ENCODE measurements around the gene LAMA2. TPM values are rescaled to one million over a fixed set of nuclear protein-coding genes. Genes with fewer than 3 reads are reported as not detected.

Gene LAMA2
- total and polyA plus RNA-seq, 7 experiments from 2014 or later: 0.02 to 0.59 (median 0.35) TPM; not detected in 4

DNA sequence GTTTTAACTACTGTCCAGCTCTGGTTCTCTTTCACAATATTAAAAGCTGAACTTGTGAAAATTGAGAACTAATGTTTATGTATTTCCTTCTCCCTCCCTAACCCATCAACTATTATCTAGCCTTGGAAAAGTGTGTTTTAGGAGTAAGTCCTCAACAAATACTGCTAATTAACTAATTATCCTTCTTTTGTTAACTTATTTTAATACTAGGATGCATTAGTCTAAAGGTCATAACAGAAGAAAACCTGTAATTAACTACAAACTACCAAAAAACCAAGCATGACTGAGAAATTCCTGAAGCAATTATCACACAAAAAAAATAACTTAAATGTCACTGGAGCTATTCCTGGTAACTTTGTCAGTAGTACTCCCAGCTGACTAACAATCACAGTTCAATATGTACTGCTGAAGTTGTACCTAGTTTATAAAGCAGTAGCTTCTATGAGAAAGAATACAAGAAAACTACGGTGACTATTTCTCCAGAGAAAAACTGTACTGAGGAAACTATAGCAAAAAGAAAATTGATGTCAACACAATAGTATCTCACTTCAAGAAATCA, 301.9 kb downstream of the LAMA2 start:
- H3K4me1 Mint-ChIP-seq: no peaks in the 10 kb centered on the region
- H3K4me3 Mint-ChIP-seq: no peak overlapping the region
- ATAC-seq: no peak
- no peaks in the 10 kb centered on the region for H3K36me3 Mint-ChIP-seq
- CTCF ChIA-PET: no interaction called here
- Histone ChIP-seq H3K27me3 (ENCODE audit: control insufficient read depth in 2 of 2, insufficient read depth in 2 of 2, low read length in 2 of 2) (no peaks in the 10 kb centered on the region), H3K4me3 (ENCODE audit: low read length) (no peak overlapping the region), H3K27ac (ENCODE audit: low read depth, low read length) (no peak overlapping the region), H3K36me3 (ENCODE audit: control insufficient read depth in 2 of 3, insufficient read depth in 3 of 3, low read length in 3 of 3) (no peaks in the 10 kb centered on the region), H3K4me1 (ENCODE audit: control insufficient read depth in 2 of 2, insufficient read depth in 2 of 2, low read length in 2 of 2) (no peaks in the 10 kb centered on the region), H3K9me3 (ENCODE audit: control insufficient read depth in 2 of 3, low read length in 3 of 3) (no peaks in the 10 kb centered on the region)
- no peak overlapping the region for H3K27ac Mint-ChIP-seq
- H3K9me3 Mint-ChIP-seq: no peaks in the 10 kb centered on the region
- intact Hi-C loops (cut with micrococcal nuclease): no loop called here
- POLR2A ChIA-PET: no interaction called here
- peaks cover 0 to 14% (median 5%) of the 10 kb centered on the region in 5 donors for H3K27me3 Mint-ChIP-seq
- DNase-seq: no peak

DNA sequence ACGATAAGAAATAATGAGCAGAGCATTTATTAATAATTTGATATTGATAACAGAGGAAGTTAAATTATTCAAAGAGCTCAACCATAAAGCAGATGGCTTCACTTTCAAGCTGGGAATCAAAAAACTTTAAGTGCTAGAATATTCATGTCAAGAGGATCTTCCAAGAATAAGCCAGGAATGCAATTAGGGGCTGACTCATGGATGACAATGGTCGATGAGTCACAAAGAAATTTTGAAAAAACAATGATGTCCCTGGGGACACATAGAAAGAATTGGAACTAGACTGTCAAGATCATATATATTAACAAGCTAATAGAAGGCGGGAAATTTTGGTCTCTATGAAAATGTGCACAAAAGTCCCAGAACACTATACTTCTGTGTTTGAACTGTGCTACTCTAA, 304.1 kb downstream of the LAMA2 start:
- DNase-seq (no peak), ATAC-seq (no peak)
- H3K27ac ChIP-seq (ENCODE audit: low read depth, low read length): no peak overlapping the region
- no peaks in the 10 kb centered on the region for H3K4me1 ChIP-seq (ENCODE audit: control insufficient read depth in 2 of 2, insufficient read depth in 2 of 2, low read length in 2 of 2)
- ChIA-PET POLR2A (no interaction called here), CTCF (no interaction called here)
- H3K4me3 ChIP-seq (ENCODE audit: low read length): no peak overlapping the region
- Mint-ChIP-seq H3K4me1 (no peaks in the 10 kb centered on the region), H3K27me3 (peaks cover 0 to 14% (median 8%) of the 10 kb centered on the region in 5 donors), H3K9me3 (no peaks in the 10 kb centered on the region), H3K36me3 (no peaks in the 10 kb centered on the region), H3K4me3 (no peak overlapping the region), H3K27ac (no peak overlapping the region)
- H3K36me3 ChIP-seq (ENCODE audit: control insufficient read depth in 2 of 3, insufficient read depth in 3 of 3, low read length in 3 of 3): no peaks in the 10 kb centered on the region
- no peaks in the 10 kb centered on the region for H3K9me3 ChIP-seq (ENCODE audit: control insufficient read depth in 2 of 3, low read length in 3 of 3)
- intact Hi-C loops (cut with micrococcal nuclease): no loop called here
- no peaks in the 10 kb centered on the region for H3K27me3 ChIP-seq (ENCODE audit: control insufficient read depth in 2 of 2, insufficient read depth in 2 of 2, low read length in 2 of 2)

DNA sequence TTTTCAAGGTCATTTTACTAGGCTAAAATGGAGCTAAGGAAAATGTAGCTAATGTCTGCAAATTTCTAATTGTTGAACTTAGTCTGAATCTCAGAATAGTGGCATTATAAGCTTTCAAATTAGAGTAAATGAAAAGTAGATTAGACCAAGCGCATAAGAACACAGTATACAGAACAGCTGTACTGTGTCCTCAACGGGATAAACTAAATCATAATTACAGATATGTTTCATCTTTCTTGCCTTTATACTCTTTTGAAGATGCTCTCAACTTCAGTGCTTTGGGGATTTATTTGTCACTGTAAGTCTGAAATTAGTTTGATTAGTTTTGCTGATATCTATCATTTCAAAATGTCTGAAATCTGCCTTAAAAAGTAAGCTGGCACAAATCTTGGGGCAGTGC, 305.4 kb downstream of the LAMA2 start:
- no peak overlapping the region for H3K4me3 Mint-ChIP-seq
- no peaks in the 10 kb centered on the region for H3K9me3 Mint-ChIP-seq
- H3K27ac ChIP-seq (ENCODE audit: low read depth, low read length): no peak overlapping the region
- no peak overlapping the region for H3K4me3 ChIP-seq (ENCODE audit: low read length)
- no peaks in the 10 kb centered on the region for H3K27me3 ChIP-seq (ENCODE audit: control insufficient read depth in 2 of 2, insufficient read depth in 2 of 2, low read length in 2 of 2)
- DNase-seq (no peak), ATAC-seq (no peak)
- intact Hi-C loops (cut with micrococcal nuclease): no loop called here
- no peak overlapping the region for H3K27ac Mint-ChIP-seq
- H3K4me1 ChIP-seq (ENCODE audit: control insufficient read depth in 2 of 2, insufficient read depth in 2 of 2, low read length in 2 of 2): no peaks in the 10 kb centered on the region
- CTCF ChIA-PET: no interaction called here
- no peaks in the 10 kb centered on the region for H3K36me3 Mint-ChIP-seq
- H3K4me1 Mint-ChIP-seq: no peaks in the 10 kb centered on the region
- POLR2A ChIA-PET: no interaction called here
- H3K36me3 ChIP-seq (ENCODE audit: control insufficient read depth in 2 of 3, insufficient read depth in 3 of 3, low read length in 3 of 3): no peaks in the 10 kb centered on the region
- no peaks in the 10 kb centered on the region for H3K9me3 ChIP-seq (ENCODE audit: control insufficient read depth in 2 of 3, low read length in 3 of 3)
- peaks cover 0 to 14% (median 11%) of the 10 kb centered on the region in 5 donors for H3K27me3 Mint-ChIP-seq

DNA sequence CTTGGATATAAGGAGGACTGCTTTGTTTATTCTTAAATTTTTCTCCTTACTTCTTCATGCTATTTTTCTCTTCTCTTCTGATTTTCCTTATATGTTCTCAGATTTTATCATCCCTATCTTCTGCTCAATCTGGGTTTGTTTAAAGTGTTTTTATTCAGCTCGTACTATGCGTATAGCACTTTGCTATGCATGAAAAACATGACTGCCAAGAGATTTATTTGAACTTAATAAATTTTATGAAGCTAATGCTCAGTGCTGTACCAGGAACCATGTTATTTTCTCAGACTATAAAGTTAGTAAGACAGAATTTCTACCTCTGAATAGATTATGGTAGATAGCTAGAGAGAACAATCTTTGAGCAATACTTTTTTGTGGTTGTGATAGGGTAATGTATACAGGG, 305.9 kb downstream of the LAMA2 start:
- no peak overlapping the region for H3K4me3 ChIP-seq (ENCODE audit: low read length)
- H3K27me3 ChIP-seq (ENCODE audit: control insufficient read depth in 2 of 2, insufficient read depth in 2 of 2, low read length in 2 of 2): no peaks in the 10 kb centered on the region
- H3K9me3 ChIP-seq (ENCODE audit: control insufficient read depth in 2 of 3, low read length in 3 of 3): no peaks in the 10 kb centered on the region
- CTCF ChIA-PET: no interaction called here
- H3K27ac Mint-ChIP-seq: no peak overlapping the region
- no peaks in the 10 kb centered on the region for H3K4me1 Mint-ChIP-seq
- no peaks in the 10 kb centered on the region for H3K4me1 ChIP-seq (ENCODE audit: control insufficient read depth in 2 of 2, insufficient read depth in 2 of 2, low read length in 2 of 2)
- intact Hi-C loops (cut with micrococcal nuclease): no loop called here
- no peaks in the 10 kb centered on the region for H3K36me3 Mint-ChIP-seq
- H3K4me3 Mint-ChIP-seq: no peak overlapping the region
- H3K9me3 Mint-ChIP-seq: no peaks in the 10 kb centered on the region
- POLR2A ChIA-PET: no interaction called here
- ATAC-seq (no peak), DNase-seq (no peak)
- H3K36me3 ChIP-seq (ENCODE audit: control insufficient read depth in 2 of 3, insufficient read depth in 3 of 3, low read length in 3 of 3): no peaks in the 10 kb centered on the region
- H3K27ac ChIP-seq (ENCODE audit: low read depth, low read length): no peak overlapping the region
- H3K27me3 Mint-ChIP-seq: peaks cover 0 to 14% (median 11%) of the 10 kb centered on the region in 5 donors

DNA sequence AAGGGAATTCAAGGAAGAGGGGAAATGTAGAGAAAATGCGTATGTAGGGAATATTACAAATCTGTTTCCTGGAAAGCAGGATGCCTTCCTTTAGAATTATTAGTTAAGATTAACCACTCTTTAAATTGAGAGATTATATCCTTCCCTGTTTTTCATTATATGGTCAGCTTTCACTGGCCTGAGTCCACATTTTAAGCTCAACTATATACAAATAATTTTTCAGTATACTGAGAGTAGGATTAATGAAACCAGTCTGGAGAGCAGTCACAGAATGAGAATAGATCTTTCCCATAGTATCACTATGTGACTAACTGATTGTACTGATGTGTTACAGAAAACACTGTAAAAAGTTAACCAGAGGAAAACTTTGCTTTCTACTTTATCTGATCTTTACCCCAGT, 306.3 kb downstream of the LAMA2 start:
- Histone ChIP-seq H3K27ac (ENCODE audit: low read depth, low read length) (no peak overlapping the region), H3K36me3 (ENCODE audit: control insufficient read depth in 2 of 3, insufficient read depth in 3 of 3, low read length in 3 of 3) (no peaks in the 10 kb centered on the region), H3K4me1 (ENCODE audit: control insufficient read depth in 2 of 2, insufficient read depth in 2 of 2, low read length in 2 of 2) (no peaks in the 10 kb centered on the region), H3K9me3 (ENCODE audit: control insufficient read depth in 2 of 3, low read length in 3 of 3) (no peaks in the 10 kb centered on the region), H3K4me3 (ENCODE audit: low read length) (no peak overlapping the region), H3K27me3 (ENCODE audit: control insufficient read depth in 2 of 2, insufficient read depth in 2 of 2, low read length in 2 of 2) (no peaks in the 10 kb centered on the region)
- ATAC-seq (no peak), DNase-seq (no peak)
- H3K9me3 Mint-ChIP-seq: no peaks in the 10 kb centered on the region
- ChIA-PET CTCF (no interaction called here), POLR2A (no interaction called here)
- H3K27ac Mint-ChIP-seq: no peak overlapping the region
- H3K36me3 Mint-ChIP-seq: no peaks in the 10 kb centered on the region
- intact Hi-C loops (cut with micrococcal nuclease): no loop called here
- H3K4me1 Mint-ChIP-seq: no peaks in the 10 kb centered on the region
- no peak overlapping the region for H3K4me3 Mint-ChIP-seq
- peaks cover 0 to 14% (median 11%) of the 10 kb centered on the region in 5 donors for H3K27me3 Mint-ChIP-seq

DNA sequence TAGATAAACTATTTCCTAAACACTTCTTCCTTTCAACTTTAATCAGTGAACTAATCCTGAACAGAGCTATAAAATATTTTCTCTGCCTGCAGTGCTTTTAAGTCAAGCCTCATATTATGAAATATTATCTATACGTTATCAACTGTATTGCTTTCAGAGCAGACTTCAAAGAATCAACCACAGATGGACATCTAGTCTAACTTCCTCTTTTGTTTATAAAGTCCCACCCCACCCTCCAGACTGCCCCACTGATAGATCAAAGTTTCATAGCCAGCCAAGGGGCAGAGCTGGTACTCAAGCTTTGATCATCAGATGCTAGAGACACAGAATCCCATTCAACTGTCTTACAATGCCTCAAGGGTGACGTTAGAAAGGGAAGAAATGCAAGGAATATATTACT, 308.3 kb downstream of the LAMA2 start:
- ATAC-seq: no peak
- Mint-ChIP-seq H3K27me3 (peaks cover 0 to 14% (median 11%) of the 10 kb centered on the region in 5 donors), H3K4me3 (no peak overlapping the region), H3K4me1 (no peaks in the 10 kb centered on the region), H3K36me3 (no peaks in the 10 kb centered on the region), H3K9me3 (no peaks in the 10 kb centered on the region), H3K27ac (no peak overlapping the region)
- Histone ChIP-seq H3K4me3 (ENCODE audit: low read length) (no peak overlapping the region), H3K4me1 (ENCODE audit: control insufficient read depth in 2 of 2, insufficient read depth in 2 of 2, low read length in 2 of 2) (no peaks in the 10 kb centered on the region), H3K36me3 (ENCODE audit: control insufficient read depth in 2 of 3, insufficient read depth in 3 of 3, low read length in 3 of 3) (no peaks in the 10 kb centered on the region), H3K9me3 (ENCODE audit: control insufficient read depth in 2 of 3, low read length in 3 of 3) (no peaks in the 10 kb centered on the region), H3K27me3 (ENCODE audit: control insufficient read depth in 2 of 2, insufficient read depth in 2 of 2, low read length in 2 of 2) (no peaks in the 10 kb centered on the region), H3K27ac (ENCODE audit: low read depth, low read length) (no peak overlapping the region)
- intact Hi-C loops (cut with micrococcal nuclease): no loop called here
- POLR2A ChIA-PET: no interaction called here
- DNase-seq: no peak
- CTCF ChIA-PET: no interaction called here

DNA sequence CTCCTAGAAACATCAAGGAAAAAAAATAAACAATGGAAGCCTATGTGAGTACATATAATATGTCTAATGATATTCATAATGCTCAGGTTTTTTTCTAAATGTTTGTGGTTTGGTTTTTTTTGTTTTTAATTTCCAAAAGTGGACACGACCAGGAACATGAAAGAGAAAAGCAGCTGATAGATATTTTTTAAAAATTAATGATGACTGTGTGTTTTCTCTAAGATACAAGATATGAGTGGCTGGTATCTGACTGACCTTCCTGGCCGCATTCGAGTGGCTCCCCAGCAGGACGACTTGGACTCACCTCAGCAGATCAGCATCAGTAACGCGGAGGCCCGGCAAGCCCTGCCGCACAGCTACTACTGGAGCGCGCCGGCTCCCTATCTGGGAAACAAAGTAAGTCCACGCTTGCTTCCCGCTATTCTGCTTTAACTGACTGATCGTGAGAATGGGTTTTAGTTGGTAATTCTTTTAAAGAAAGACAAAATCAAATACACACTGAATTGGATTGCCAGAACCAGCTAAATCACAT, 309.6 kb downstream of the LAMA2 start:
- H3K27ac ChIP-seq (ENCODE audit: low read depth, low read length): no peak overlapping the region
- H3K4me1 ChIP-seq (ENCODE audit: control insufficient read depth in 2 of 2, insufficient read depth in 2 of 2, low read length in 2 of 2): no peaks in the 10 kb centered on the region
- Mint-ChIP-seq H3K36me3 (no peaks in the 10 kb centered on the region), H3K4me1 (no peaks in the 10 kb centered on the region), H3K27ac (no peak overlapping the region), H3K27me3 (peaks cover 0 to 14% (median 5%) of the 10 kb centered on the region in 5 donors), H3K9me3 (no peaks in the 10 kb centered on the region), H3K4me3 (no peak overlapping the region)
- no peaks in the 10 kb centered on the region for H3K36me3 ChIP-seq (ENCODE audit: control insufficient read depth in 2 of 3, insufficient read depth in 3 of 3, low read length in 3 of 3)
- ChIA-PET POLR2A (no interaction called here), CTCF (no interaction called here)
- DNase-seq (no peak), ATAC-seq (no peak)
- H3K27me3 ChIP-seq (ENCODE audit: control insufficient read depth in 2 of 2, insufficient read depth in 2 of 2, low read length in 2 of 2): no peaks in the 10 kb centered on the region
- H3K4me3 ChIP-seq (ENCODE audit: low read length): no peak overlapping the region
- intact Hi-C loops (cut with micrococcal nuclease): no loop called here
- H3K9me3 ChIP-seq (ENCODE audit: control insufficient read depth in 2 of 3, low read length in 3 of 3): no peaks in the 10 kb centered on the region
